ENCODE results near the gene ARHGEF25. TPM values are rescaled to one million over a fixed set of nuclear protein-coding genes. Genes with fewer than 3 reads are reported as not detected.
A peak's percentile ranks its signal among the peaks of the same experiment; 100 is the strongest.
"Not testable (repeated sequence)": the region's sequence is repeated elsewhere in the genome, so short reads cannot be mapped to it uniquely, and the experiment has no call there.

Gene ARHGEF25
- polyA plus RNA-seq, 2 of the 4 experiments (the other 2 are of a cell fraction), result 9.3 to 13.8 TPM

GRCh38 chr12:57632958-57633840, 22.0 kb downstream of the ARHGEF25 start, which contains the start of gene B4GALNT1:
Gene B4GALNT1 (minus strand): TSS chr12:57633201. CDS start chr12:57632132, 1,069 bp downstream.
- ATAC-seq, result peak; percentile 87 to 91
- POLR2A ChIA-PET, result interaction anchor here (0.6 kb wide), 1 partner anchor 178 kb away, joined by 3 read pairs; the partner anchor contains the start of gene INHBE
- H3K27ac ChIP-seq, result peak within 1 kb of the TSS; percentile 94
- DNase-seq (ENCODE audit: low read depth in 1 of 2, low spot score in 1 of 2), result peak; percentile 76 to 86
- H3K4me1 ChIP-seq, result peaks cover 13% of the 10 kb centered on the region
- CTCF ChIA-PET, result interaction anchor here (0.6 to 5.2 kb wide), 38 partner anchors 9 to 170 kb away, joined by 3 to 76 read pairs (median 3); no protein-coding TSS in a partner anchor
- TF ChIP-seq ZSCAN20 (CRISPR knock-in tag; IDR thresholded peaks at IDR 0.05) (no peak), CBX2 (IDR thresholded peaks at IDR 0.05; ENCODE audit: borderline replicate concordance, low read depth) (no peak), POLR2A (IDR thresholded peaks at IDR 0.05; ENCODE audit: low read length) (peak; percentile 56), JUNB (IDR thresholded peaks at IDR 0.05) (no peak), MAZ (IDR thresholded peaks at IDR 0.05; ENCODE audit: borderline replicate concordance, low read depth, low read length) (peak; percentile 64; the same call in 1 of the 2 replicates), PHF8 (IDR thresholded peaks at IDR 0.05; ENCODE audit: borderline replicate concordance, low read depth) (peak; percentile 32; the same call in 1 of the 2 replicates), CHD4 (IDR thresholded peaks at IDR 0.05; ENCODE audit: borderline replicate concordance) (no peak), CTCF (IDR thresholded peaks at IDR 0.05) (peak; percentile 78), BHLHE40 (IDR thresholded peaks at IDR 0.05; ENCODE audit: low read depth, low read length) (no peak), USF2 (IDR thresholded peaks at IDR 0.05) (no peak), JUN (IDR thresholded peaks at IDR 0.05) (peak in 1 of 2 experiments; percentile 60; a peak in 2 of 5 replicates), ESRRA (IDR thresholded peaks at IDR 0.05; ENCODE audit: borderline replicate concordance, low read length) (no peak), SMC3 (IDR thresholded peaks at IDR 0.05) (peak; percentile 67), RNF2 (IDR thresholded peaks at IDR 0.05; ENCODE audit: borderline replicate concordance, low read depth) (peak; percentile 79; the same call in 1 of the 2 replicates), HMGXB4 (CRISPR knock-in tag; IDR thresholded peaks at IDR 0.05; ENCODE audit: borderline replicate concordance) (peak; percentile 96), GATA3 (IDR thresholded peaks at IDR 0.05; ENCODE audit: borderline replicate concordance) (no peak), RAD21 (conservative IDR thresholded peaks at IDR 0.05 in 1 of 2, IDR thresholded peaks at IDR 0.05 in 1 of 2) (peak; percentile 55 to 60), MAX (IDR thresholded peaks at IDR 0.05) (peak; percentile 90), NPAS2 (CRISPR knock-in tag; IDR thresholded peaks at IDR 0.05; ENCODE audit: borderline replicate concordance) (no peak), CEBPB (IDR thresholded peaks at IDR 0.05) (no peak), E2F6 (IDR thresholded peaks at IDR 0.05; ENCODE audit: borderline replicate concordance, low read depth) (peak; percentile 95)
- H3K9me3 ChIP-seq, result no peaks in the 10 kb centered on the region
- WGBS (ENCODE audit: missing lambda C conversion rate), result 3% methylated on average over 30 of the region's 58 CpGs
- peak within 1 kb of the TSS; percentile 97 for H3K4me2 ChIP-seq
- H3K4me3 ChIP-seq, result peak within 1 kb of the TSS; percentile 83
- peak; percentile 28 for FAIRE-seq

- H3K9me3 ChIP-seq; ATAC-seq; H3K4me3 ChIP-seq; DNase-seq (ENCODE audit: low read depth in 1 of 2, low spot score in 1 of 2); H3K27ac ChIP-seq; H3K4me2 ChIP-seq; FAIRE-seq: not testable (repeated sequence)
- WGBS (ENCODE audit: missing lambda C conversion rate), result 72% methylated on average over 9 of the region's 9 CpGs
- ChIA-PET CTCF (interaction anchor here (0.6 to 2.2 kb wide), 11 partner anchors 9 to 178 kb away, joined by 3 to 6 read pairs (median 5); partner anchors contain the start of gene GLI1), POLR2A (interaction anchor here (1.0 kb wide), 1 partner anchor 45 kb away, joined by 3 read pairs; no protein-coding TSS in a partner anchor)
- peaks cover 10% of the 10 kb centered on the region for H3K4me1 ChIP-seq
Measured at GRCh38 chr12:57636731-57637130, 25.5 kb downstream of the ARHGEF25 start.

Measured in A549 (cell line).